ENCODE results near the gene AKAP9.

The AKAP9 gene

DNA sequence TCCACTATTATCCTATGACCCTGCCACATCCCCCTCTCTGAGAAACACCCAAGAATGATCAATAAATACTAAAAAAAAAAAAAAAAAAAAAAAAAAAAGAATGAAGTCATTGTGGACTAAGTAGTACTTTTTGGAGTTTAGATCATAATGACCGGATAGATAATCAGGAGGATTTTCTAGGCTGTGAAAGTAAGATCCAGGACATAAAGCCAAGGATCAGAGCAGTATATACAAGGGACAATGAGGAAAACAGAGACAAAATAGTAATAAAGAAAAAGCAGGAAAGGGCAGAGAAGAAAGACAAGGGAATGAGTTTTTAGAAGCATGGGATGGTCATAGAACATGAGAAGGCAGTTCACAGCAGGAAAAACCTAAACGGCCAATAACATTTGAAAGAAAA is 87.6 kb downstream of the AKAP9 start:
- Histone ChIP-seq H3K27me3 (replicated peaks; ENCODE audit: control insufficient read depth, insufficient read depth, low read length, poor library complexity, severe bottlenecking) (no peaks in the 10 kb centered on the region), H3K36me3 (ENCODE audit: control insufficient read depth, insufficient read depth, low read length) (peaks cover 28% of the 10 kb centered on the region), H3K9me3 (ENCODE audit: control insufficient read depth, low read length) (no peaks in the 10 kb centered on the region), H3K4me1 (ENCODE audit: control insufficient read depth, insufficient read depth, low read length, poor library complexity, severe bottlenecking) (no peaks in the 10 kb centered on the region), H3K27ac (ENCODE audit: insufficient read depth, low read length, poor library complexity, severe bottlenecking) (no peak overlapping the region), H3K4me3 (ENCODE audit: insufficient read depth, low read depth, low read length, poor library complexity, severe bottlenecking) (no peak overlapping the region)
- DNase-seq, result no peak

DNA sequence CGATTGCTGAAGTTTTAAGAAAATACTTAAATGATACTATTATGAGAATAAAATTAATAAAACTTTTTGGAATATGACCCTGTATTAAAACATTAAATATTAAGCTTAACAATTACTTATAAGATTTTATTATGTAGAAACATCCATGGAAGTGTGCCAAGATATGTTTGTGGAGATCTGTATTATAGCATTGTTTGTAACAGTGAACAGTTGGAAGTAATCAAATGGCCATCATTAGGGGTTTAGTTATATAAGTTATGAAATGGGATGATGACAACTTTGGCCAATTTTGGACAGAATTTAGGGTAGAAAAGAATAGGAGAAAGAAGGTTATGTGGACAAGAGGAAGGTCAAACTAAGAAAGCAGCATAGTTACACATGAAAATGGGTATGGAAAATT is 88.0 kb downstream of the AKAP9 start:
- no peak for DNase-seq
- H3K4me1 ChIP-seq (ENCODE audit: control insufficient read depth, insufficient read depth, low read length, poor library complexity, severe bottlenecking), result no peaks in the 10 kb centered on the region
- H3K9me3 ChIP-seq (ENCODE audit: control insufficient read depth, low read length), result no peaks in the 10 kb centered on the region
- H3K36me3 ChIP-seq (ENCODE audit: control insufficient read depth, insufficient read depth, low read length), result peaks cover 27% of the 10 kb centered on the region
- H3K27me3 ChIP-seq (replicated peaks; ENCODE audit: control insufficient read depth, insufficient read depth, low read length, poor library complexity, severe bottlenecking), result no peaks in the 10 kb centered on the region
- H3K27ac ChIP-seq (ENCODE audit: insufficient read depth, low read length, poor library complexity, severe bottlenecking), result no peak overlapping the region
- H3K4me3 ChIP-seq (ENCODE audit: insufficient read depth, low read depth, low read length, poor library complexity, severe bottlenecking), result no peak overlapping the region

DNA sequence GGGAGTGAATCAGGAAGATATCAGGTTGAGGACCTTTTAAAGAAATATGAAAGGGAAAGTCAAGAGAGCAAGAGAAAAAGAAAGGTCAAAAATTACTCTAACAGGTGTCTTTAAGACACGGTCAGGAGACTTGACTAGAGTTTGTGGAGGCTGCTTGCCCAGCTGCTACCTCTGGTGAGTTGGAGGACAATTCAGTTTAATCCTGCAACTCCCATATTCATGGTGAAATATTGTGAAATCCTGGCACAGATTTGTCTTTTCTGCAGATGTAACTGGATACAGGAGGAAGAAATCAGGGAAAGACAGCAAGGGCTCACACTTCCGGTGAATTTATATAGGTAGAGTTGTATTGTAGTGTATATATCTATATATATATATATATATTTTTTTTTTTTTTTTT is 93.5 kb downstream of the AKAP9 start:
- H3K36me3 ChIP-seq (ENCODE audit: control insufficient read depth, insufficient read depth, low read length), result peaks cover 13% of the 10 kb centered on the region
- no peaks in the 10 kb centered on the region for H3K9me3 ChIP-seq (ENCODE audit: control insufficient read depth, low read length)
- H3K27me3 ChIP-seq (replicated peaks; ENCODE audit: control insufficient read depth, insufficient read depth, low read length, poor library complexity, severe bottlenecking), result no peaks in the 10 kb centered on the region
- H3K4me1 ChIP-seq (ENCODE audit: control insufficient read depth, insufficient read depth, low read length, poor library complexity, severe bottlenecking), result no peaks in the 10 kb centered on the region
- H3K27ac ChIP-seq (ENCODE audit: insufficient read depth, low read length, poor library complexity, severe bottlenecking), result no peak overlapping the region
- no peak overlapping the region for H3K4me3 ChIP-seq (ENCODE audit: insufficient read depth, low read depth, low read length, poor library complexity, severe bottlenecking)
- DNase-seq, result no peak

DNA sequence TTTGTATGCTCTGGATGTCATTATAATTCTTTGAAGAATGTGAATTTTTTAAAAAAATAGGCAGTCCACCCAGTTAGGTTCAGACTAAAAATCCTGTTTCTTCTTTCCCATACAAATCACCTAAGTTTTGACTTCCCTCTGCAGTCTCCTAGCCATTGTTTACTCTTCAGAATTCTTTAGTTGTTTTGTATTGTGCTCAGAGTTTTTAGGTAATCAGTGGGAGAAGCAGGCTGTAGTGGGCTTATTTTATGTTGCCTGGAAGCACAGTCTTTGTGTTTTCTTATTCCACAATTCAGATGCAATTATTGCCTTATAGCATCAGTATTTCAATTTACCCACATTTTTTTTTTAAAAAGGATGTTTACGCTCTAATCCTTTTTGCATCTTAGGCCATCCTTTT is 94.9 kb downstream of the AKAP9 start:
- Histone ChIP-seq H3K4me1 (ENCODE audit: control insufficient read depth, insufficient read depth, low read length, poor library complexity, severe bottlenecking) (no peaks in the 10 kb centered on the region), H3K4me3 (ENCODE audit: insufficient read depth, low read depth, low read length, poor library complexity, severe bottlenecking) (no peak overlapping the region), H3K36me3 (ENCODE audit: control insufficient read depth, insufficient read depth, low read length) (peaks cover 15% of the 10 kb centered on the region), H3K9me3 (ENCODE audit: control insufficient read depth, low read length) (no peaks in the 10 kb centered on the region), H3K27ac (ENCODE audit: insufficient read depth, low read length, poor library complexity, severe bottlenecking) (no peak overlapping the region), H3K27me3 (replicated peaks; ENCODE audit: control insufficient read depth, insufficient read depth, low read length, poor library complexity, severe bottlenecking) (no peaks in the 10 kb centered on the region)
- DNase-seq, result no peak

DNA sequence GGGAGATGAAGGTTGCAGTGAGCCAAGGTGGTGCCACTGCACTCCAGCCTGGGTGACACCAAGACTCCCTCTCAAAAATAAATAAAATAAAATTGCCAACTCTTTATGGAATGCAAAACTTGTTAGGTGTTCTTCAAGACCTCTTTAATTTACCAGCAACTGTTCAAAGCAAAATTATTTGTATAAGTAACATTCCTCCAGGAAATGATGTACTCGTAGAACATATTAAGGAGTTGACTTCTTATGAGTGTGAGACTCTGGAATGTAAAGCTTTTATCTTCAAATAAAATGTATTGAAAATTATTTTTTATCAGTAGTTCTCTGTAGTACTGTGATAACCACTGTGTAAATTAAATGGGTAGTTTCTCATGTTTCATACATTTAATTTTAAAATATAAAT is 99.2 kb downstream of the AKAP9 start:
- Histone ChIP-seq H3K36me3 (ENCODE audit: control insufficient read depth, insufficient read depth, low read length) (peaks cover 24% of the 10 kb centered on the region), H3K9me3 (ENCODE audit: control insufficient read depth, low read length) (no peaks in the 10 kb centered on the region), H3K4me1 (ENCODE audit: control insufficient read depth, insufficient read depth, low read length, poor library complexity, severe bottlenecking) (no peaks in the 10 kb centered on the region), H3K27me3 (replicated peaks; ENCODE audit: control insufficient read depth, insufficient read depth, low read length, poor library complexity, severe bottlenecking) (no peaks in the 10 kb centered on the region), H3K4me3 (ENCODE audit: insufficient read depth, low read depth, low read length, poor library complexity, severe bottlenecking) (no peak overlapping the region), H3K27ac (ENCODE audit: insufficient read depth, low read length, poor library complexity, severe bottlenecking) (no peak overlapping the region)
- no peak for DNase-seq

DNA sequence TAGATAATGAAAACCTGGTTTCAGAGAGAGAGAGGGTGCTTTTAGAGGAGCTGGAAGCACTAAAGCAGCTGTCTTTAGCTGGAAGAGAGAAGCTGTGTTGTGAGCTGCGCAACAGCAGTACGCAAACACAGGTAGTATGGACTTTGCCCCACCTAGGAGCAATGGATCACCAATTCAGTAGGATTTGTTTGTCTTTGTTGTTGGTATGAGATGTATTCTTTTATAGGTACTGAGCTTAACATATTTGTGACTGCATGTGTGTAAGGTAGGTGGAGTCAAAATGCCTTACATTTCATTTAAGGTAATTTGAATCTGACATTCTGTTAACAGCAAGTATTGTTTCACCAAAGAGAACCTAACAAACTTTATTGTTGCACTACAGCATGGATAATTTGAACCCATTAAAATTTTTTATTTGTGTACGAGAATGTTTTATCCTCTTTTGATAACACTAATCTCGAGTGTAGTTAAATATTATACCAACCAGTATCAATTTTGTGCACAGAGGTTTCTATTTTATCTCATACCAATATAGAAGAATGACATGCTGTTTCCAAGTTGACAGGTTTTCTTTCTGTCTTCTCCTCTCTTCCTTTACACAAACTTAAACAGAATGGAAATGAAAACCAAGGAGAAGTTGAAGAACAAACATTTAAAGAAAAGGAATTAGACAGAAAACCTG is 101.5 kb downstream of the AKAP9 start:
- no peaks in the 10 kb centered on the region for H3K27me3 ChIP-seq (replicated peaks; ENCODE audit: control insufficient read depth, insufficient read depth, low read length, poor library complexity, severe bottlenecking)
- H3K9me3 ChIP-seq (ENCODE audit: control insufficient read depth, low read length), result no peaks in the 10 kb centered on the region
- H3K4me3 ChIP-seq (ENCODE audit: insufficient read depth, low read depth, low read length, poor library complexity, severe bottlenecking), result no peak overlapping the region
- no peak overlapping the region for H3K27ac ChIP-seq (ENCODE audit: insufficient read depth, low read length, poor library complexity, severe bottlenecking)
- peaks cover 32% of the 10 kb centered on the region for H3K36me3 ChIP-seq (ENCODE audit: control insufficient read depth, insufficient read depth, low read length)
- DNase-seq, result no peak
- no peaks in the 10 kb centered on the region for H3K4me1 ChIP-seq (ENCODE audit: control insufficient read depth, insufficient read depth, low read length, poor library complexity, severe bottlenecking)

DNA sequence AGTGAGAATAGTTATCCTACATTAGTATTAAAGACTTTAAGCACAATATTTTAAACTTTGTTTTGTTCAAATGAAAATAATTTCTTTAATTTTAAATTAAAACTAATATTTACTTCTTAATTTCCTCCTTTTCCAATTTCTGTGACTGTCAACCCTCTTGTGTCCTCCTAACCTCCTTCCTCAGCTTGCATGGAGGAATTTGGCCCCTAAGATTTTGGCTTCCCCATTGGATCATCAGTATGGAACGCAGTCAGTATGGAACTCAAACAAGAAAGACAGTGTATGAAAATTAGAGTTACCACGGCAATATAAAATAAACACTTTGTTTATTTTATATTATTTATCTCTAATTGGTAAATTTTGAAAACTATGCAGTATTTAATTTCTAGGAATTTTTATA is 102.4 kb downstream of the AKAP9 start:
- Histone ChIP-seq H3K4me3 (ENCODE audit: insufficient read depth, low read depth, low read length, poor library complexity, severe bottlenecking) (no peak overlapping the region), H3K4me1 (ENCODE audit: control insufficient read depth, insufficient read depth, low read length, poor library complexity, severe bottlenecking) (no peaks in the 10 kb centered on the region), H3K36me3 (ENCODE audit: control insufficient read depth, insufficient read depth, low read length) (peaks cover 32% of the 10 kb centered on the region), H3K27ac (ENCODE audit: insufficient read depth, low read length, poor library complexity, severe bottlenecking) (no peak overlapping the region), H3K9me3 (ENCODE audit: control insufficient read depth, low read length) (no peaks in the 10 kb centered on the region), H3K27me3 (replicated peaks; ENCODE audit: control insufficient read depth, insufficient read depth, low read length, poor library complexity, severe bottlenecking) (no peaks in the 10 kb centered on the region)
- DNase-seq, result no peak

DNA sequence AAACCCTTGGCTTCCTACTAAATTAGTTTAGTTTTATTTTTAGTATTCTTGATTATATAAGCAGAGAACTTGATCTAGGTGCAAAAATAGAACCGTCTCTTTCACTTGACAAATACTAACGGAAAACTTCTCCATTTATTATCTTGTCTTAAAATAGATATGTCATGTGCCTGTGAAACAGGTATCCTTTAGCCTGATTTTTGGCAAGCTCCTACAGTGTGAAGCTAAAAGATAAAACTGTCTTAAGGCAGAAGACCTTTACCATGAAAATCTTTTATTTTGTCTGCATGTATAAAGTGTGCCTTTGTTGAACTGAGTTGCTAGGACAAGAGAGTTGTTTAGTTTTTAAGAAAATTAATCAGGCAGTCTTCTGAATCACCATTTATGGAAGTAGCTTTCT is 103.0 kb downstream of the AKAP9 start:
- Histone ChIP-seq H3K36me3 (ENCODE audit: control insufficient read depth, insufficient read depth, low read length) (peaks cover 34% of the 10 kb centered on the region), H3K4me1 (ENCODE audit: control insufficient read depth, insufficient read depth, low read length, poor library complexity, severe bottlenecking) (no peaks in the 10 kb centered on the region), H3K27me3 (replicated peaks; ENCODE audit: control insufficient read depth, insufficient read depth, low read length, poor library complexity, severe bottlenecking) (no peaks in the 10 kb centered on the region), H3K4me3 (ENCODE audit: insufficient read depth, low read depth, low read length, poor library complexity, severe bottlenecking) (no peak overlapping the region), H3K9me3 (ENCODE audit: control insufficient read depth, low read length) (no peaks in the 10 kb centered on the region), H3K27ac (ENCODE audit: insufficient read depth, low read length, poor library complexity, severe bottlenecking) (no peak overlapping the region)
- DNase-seq, result no peak

DNA sequence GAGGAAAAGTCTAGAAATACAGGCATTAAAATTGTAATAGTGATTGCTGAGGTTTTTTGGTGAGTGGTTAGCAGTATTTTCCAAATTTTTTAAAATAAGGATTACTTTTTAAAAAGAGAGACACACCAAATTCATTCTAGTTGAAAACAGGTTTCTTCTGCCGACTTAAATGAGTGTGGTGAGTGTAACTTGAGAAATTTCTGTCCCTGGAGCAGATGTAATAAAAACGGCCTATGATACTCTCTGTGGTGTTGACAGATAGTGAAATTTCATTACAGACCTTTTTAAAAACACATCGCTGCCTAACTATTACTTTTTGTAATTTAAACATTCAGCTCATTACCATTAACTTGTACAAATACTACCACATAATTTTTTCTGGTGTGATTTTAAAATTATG is 103.5 kb downstream of the AKAP9 start:
- Histone ChIP-seq H3K9me3 (ENCODE audit: control insufficient read depth, low read length) (no peaks in the 10 kb centered on the region), H3K36me3 (ENCODE audit: control insufficient read depth, insufficient read depth, low read length) (peaks cover 37% of the 10 kb centered on the region), H3K4me3 (ENCODE audit: insufficient read depth, low read depth, low read length, poor library complexity, severe bottlenecking) (no peak overlapping the region), H3K4me1 (ENCODE audit: control insufficient read depth, insufficient read depth, low read length, poor library complexity, severe bottlenecking) (no peaks in the 10 kb centered on the region), H3K27ac (ENCODE audit: insufficient read depth, low read length, poor library complexity, severe bottlenecking) (no peak overlapping the region), H3K27me3 (replicated peaks; ENCODE audit: control insufficient read depth, insufficient read depth, low read length, poor library complexity, severe bottlenecking) (no peaks in the 10 kb centered on the region)
- no peak for DNase-seq

DNA sequence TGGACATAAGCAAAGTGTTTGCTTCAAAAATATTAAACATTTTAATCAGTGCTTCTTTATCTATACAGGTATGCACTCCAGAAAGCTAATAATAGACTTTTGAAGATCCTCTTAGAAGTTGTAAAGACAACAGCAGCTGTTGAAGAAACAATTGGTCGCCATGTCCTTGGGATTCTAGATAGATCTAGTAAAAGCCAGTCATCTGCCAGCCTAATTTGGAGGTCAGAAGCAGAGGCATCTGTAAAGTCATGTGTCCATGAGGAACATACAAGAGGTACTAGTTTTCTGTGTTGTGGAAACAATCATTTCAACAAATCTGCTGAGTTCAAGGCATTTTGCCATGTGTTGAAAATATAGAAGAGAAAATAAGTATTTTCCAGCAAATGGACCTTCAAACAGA is 104.3 kb downstream of the AKAP9 start:
- Histone ChIP-seq H3K4me3 (ENCODE audit: insufficient read depth, low read depth, low read length, poor library complexity, severe bottlenecking) (no peak overlapping the region), H3K27ac (ENCODE audit: insufficient read depth, low read length, poor library complexity, severe bottlenecking) (no peak overlapping the region), H3K27me3 (replicated peaks; ENCODE audit: control insufficient read depth, insufficient read depth, low read length, poor library complexity, severe bottlenecking) (no peaks in the 10 kb centered on the region), H3K4me1 (ENCODE audit: control insufficient read depth, insufficient read depth, low read length, poor library complexity, severe bottlenecking) (no peaks in the 10 kb centered on the region), H3K9me3 (ENCODE audit: control insufficient read depth, low read length) (no peaks in the 10 kb centered on the region), H3K36me3 (ENCODE audit: control insufficient read depth, insufficient read depth, low read length) (peaks cover 41% of the 10 kb centered on the region)
- no peak for DNase-seq

Measured in effector memory CD4-positive, alpha-beta T cell (primary cell).